Measurements from ENCODE around the gene TRPC4AP.

The TRPC4AP gene

DNA sequence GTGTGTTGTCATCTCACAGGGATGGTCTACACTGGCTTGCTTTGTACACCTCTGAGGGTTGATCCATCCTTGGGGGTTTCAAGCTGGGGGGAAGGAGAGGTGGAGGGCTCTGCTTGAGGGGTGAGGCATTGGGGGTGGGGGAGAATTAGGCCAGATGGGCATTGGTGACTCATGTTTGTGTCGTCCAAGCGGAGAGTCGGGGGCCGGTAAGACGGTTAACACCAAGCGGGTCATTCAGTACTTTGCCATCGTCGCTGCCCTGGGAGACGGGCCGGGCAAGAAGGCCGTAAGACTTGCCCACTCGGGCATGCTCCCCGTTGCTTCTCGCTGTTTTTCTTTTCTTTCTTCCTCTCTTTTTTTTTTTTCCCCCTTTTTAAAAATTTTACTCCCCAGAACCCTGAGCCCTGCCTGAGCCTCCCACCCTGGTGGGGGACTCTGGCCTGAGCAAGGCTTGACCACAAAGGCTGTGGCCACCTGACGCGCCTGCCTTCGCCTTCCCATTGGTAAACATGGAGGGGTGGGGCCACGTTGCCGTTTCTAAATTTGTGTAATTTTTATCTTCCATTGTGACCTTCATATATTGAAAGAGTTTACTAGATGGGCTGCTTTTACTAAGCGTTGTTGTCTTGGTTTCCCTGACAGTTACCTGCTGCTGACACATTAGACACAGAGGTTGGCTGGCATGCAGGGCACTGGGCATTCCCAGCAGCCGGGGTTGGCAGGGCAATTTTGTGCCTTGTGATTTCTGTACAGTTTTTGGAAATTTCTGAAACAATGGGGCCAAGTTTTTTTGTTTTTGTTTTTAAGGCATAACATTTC is 110.1 kb downstream of the TRPC4AP start:
- Mint-ChIP-seq H3K27me3 (peaks cover 47% of the 10 kb centered on the region), H3K4me3 (no peak overlapping the region), H3K36me3 (no peaks in the 10 kb centered on the region), H3K4me1 (peaks cover 2% of the 10 kb centered on the region), H3K9me3 (no peaks in the 10 kb centered on the region), H3K27ac (no peak overlapping the region)
- no peak for DNase-seq
- CTCF ChIA-PET = interaction anchor here (1.8 kb wide), 1 partner anchor 108 kb away, joined by 4 read pairs; no protein-coding TSS in a partner anchor

DNA sequence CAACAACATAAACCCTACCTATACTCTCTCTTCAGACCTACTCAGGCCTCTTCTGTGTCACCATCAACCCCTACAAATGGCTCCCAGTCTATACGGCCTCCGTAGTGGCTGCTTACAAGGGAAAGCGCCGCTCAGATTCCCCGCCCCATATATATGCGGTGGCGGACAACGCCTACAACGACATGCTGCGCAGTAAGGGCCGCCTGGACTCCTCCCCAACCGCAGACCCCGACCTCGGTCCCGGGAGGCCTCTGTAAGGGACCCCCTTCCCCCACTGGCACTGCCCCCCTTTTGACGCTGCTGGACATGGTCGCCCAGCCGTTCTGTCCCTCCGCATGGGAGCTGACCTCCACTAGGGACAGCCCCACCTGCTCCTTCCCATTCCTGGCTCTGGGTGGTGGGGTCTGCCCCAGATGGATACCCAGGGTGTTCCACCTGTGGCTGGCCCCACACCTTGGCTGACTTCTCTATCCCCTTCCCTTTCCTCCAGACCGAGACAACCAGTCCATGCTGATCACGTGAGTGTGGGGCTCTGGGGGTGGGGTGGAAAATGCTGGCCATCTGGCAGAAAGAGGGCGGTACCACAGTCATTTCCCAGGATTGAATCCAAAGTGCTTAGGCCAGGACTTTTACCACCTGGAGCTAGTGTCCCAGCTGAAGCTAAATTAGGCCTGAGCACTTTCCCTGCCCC is 111.9 kb downstream of the TRPC4AP start:
- CTCF ChIA-PET = no interaction called here
- no peak overlapping the region for H3K4me3 Mint-ChIP-seq
- DNase-seq = no peak
- no peaks in the 10 kb centered on the region for H3K9me3 Mint-ChIP-seq
- H3K4me1 Mint-ChIP-seq = peaks cover 2% of the 10 kb centered on the region
- no peak overlapping the region for H3K27ac Mint-ChIP-seq
- H3K36me3 Mint-ChIP-seq = no peaks in the 10 kb centered on the region
- peaks cover 47% of the 10 kb centered on the region for H3K27me3 Mint-ChIP-seq

DNA sequence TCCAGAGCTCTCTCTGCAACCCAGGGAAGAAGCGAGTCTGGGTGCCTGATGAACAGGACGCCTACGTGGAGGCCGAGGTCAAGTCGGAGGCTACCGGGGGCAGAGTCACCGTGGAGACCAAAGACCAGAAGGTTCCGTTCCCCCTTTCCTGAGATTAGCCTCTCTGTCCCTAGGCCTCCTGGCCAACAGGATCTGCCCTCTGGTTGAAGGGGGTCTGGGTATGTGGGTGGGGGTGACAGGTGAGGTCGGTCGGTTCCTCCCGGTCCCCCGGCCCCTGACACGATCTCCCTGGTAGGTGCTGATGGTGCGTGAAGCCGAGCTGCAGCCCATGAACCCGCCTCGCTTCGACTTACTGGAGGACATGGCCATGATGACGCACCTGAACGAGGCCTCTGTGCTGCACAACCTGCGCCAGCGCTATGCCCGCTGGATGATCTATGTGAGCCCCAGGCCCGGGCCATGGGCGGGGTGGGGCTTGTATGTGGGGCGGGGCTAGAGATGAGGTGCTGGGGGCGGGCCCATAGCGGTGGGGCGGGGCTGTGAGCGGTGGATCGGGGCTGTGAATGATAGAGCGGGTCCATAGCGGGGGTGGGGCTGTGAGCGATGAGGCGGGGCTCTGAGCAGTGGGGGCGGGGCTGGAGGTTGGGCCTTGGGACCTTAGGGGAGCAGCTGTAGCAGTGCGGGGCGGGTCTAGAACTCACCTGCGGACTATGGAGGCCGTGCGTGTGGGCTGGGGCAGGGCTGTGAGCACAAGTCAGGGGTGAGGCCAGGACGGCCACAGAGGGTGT is 113.0 kb downstream of the TRPC4AP start:
- H3K4me3 Mint-ChIP-seq = no peak overlapping the region
- no peak overlapping the region for H3K27ac Mint-ChIP-seq
- H3K27me3 Mint-ChIP-seq = peaks cover 39% of the 10 kb centered on the region
- DNase-seq = no peak
- CTCF ChIA-PET = no interaction called here
- no peaks in the 10 kb centered on the region for H3K4me1 Mint-ChIP-seq
- H3K9me3 Mint-ChIP-seq = no peaks in the 10 kb centered on the region
- H3K36me3 Mint-ChIP-seq = no peaks in the 10 kb centered on the region

GRCh38 chr20:34978092-34978744 is 114.4 kb downstream of the TRPC4AP start:
- DNase-seq = no peak
- CTCF ChIA-PET = interaction anchor here (0.7 kb wide), 1 partner anchor 104 kb away, joined by 3 read pairs; no protein-coding TSS in a partner anchor

DNA sequence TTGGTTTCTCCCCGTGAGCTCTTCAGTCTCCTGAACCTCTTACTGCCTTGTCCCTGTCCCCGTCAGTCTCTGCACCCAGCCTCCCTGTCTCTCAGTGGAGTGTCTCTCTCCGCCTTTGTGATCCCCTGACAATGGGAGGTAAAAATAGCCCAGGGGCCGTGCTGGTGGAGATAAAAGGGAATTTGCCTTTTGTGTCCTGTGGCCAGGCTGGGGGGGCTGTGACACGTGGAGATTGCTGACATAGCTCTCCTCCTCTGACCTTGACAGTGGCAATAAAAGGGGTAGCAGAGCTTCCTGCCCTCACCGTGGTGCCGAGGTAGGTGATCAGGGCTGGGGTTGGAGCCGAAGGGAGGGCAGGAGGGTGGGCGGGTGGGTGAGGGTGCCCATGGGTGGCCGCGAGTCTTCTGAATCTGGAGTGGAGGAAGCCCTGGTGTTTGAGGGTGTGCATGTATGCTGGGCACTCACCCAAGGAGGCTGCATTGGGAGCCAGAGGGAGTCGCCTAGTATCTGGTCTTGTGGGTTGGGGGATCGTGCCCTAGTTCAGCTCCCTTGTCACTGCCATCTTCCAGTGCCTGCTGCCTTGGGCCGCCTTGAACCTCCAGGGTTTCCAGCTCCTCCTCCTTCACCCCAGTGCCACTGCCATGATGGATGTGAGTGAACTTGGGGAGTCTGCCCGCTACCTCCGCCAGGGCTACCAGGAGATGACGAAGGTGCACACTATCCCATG is 115.1 kb downstream of the TRPC4AP start:
- no peak overlapping the region for H3K27ac Mint-ChIP-seq
- CTCF ChIA-PET = interaction anchor here (0.6 to 0.7 kb wide), 2 partner anchors 103 to 185 kb away, joined by 3 read pairs; no protein-coding TSS in a partner anchor
- H3K36me3 Mint-ChIP-seq = no peaks in the 10 kb centered on the region
- H3K4me3 Mint-ChIP-seq = no peak overlapping the region
- DNase-seq = no peak
- H3K4me1 Mint-ChIP-seq = no peaks in the 10 kb centered on the region
- H3K27me3 Mint-ChIP-seq = peaks cover 28% of the 10 kb centered on the region
- H3K9me3 Mint-ChIP-seq = no peaks in the 10 kb centered on the region

More at GRCh38 chr20:34978092-34978744, 114.4 kb downstream of the TRPC4AP start:
- H3K27ac Mint-ChIP-seq = no peak overlapping the region
- no peaks in the 10 kb centered on the region for H3K4me1 Mint-ChIP-seq
- H3K4me3 Mint-ChIP-seq = no peak overlapping the region
- no peaks in the 10 kb centered on the region for H3K9me3 Mint-ChIP-seq
- H3K27me3 Mint-ChIP-seq = peaks cover 31% of the 10 kb centered on the region
- H3K36me3 Mint-ChIP-seq = no peaks in the 10 kb centered on the region

DNA sequence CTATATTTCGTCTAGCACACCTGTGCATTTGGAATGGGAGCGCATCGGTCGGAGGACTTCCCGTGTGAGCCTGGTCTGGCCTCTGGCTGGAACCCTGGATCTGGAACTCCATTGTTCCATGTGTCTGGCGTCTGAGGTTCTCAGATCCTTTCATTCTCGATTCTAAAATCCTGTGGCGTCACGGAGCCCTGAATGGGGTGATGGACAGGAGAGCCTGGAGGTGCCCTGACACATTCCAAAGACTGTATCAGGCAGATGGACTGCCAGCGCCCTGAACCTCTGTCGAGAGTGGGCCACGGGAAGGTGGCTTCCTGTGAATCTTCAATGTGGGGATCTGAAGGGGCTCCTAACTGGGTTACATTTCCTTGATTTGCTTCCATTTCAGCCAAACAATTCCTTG is 116.3 kb downstream of the TRPC4AP start:
- Mint-ChIP-seq H3K27me3 (peaks cover 29% of the 10 kb centered on the region), H3K4me3 (no peak overlapping the region), H3K4me1 (no peaks in the 10 kb centered on the region), H3K27ac (no peak overlapping the region), H3K36me3 (no peaks in the 10 kb centered on the region), H3K9me3 (no peaks in the 10 kb centered on the region)
- DNase-seq = no peak
- CTCF ChIA-PET = no interaction called here

DNA sequence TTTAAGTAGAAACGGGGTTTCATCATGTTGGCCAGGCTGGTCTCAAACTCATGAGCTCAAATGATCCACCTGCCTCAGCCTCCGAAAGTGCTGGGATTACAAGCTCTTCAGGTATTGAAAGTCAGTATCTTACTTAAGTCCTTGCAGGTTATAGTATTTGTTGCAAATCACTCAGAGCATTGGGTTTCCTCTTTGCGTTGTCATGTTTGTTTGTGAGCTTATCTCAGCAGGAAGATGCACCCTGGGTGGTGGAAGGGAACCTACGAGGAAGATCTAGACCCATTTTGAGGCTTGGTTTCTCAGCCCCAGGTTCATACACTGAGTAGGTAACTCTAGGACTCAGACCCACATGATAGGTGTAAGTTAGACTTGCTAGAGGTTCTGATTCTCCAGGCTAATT is 118.4 kb downstream of the TRPC4AP start:
- CTCF ChIA-PET = interaction anchor here (1.8 kb wide), 1 partner anchor 100 kb away, joined by 5 read pairs; no protein-coding TSS in a partner anchor

GRCh38 chr20:34971561-34972235 is 120.9 kb downstream of the TRPC4AP start:
- no peak for DNase-seq
- no peak overlapping the region for H3K4me3 Mint-ChIP-seq
- no peak overlapping the region for H3K27ac Mint-ChIP-seq
- H3K4me1 Mint-ChIP-seq = no peaks in the 10 kb centered on the region
- H3K27me3 Mint-ChIP-seq = peaks cover 24% of the 10 kb centered on the region
- no peaks in the 10 kb centered on the region for H3K9me3 Mint-ChIP-seq
- CTCF ChIA-PET = interaction anchor here (0.7 to 1.4 kb wide), 3 partner anchors 97 to 473 kb away, joined by 3 to 6 read pairs (median 3); no protein-coding TSS in a partner anchor
- H3K36me3 Mint-ChIP-seq = no peaks in the 10 kb centered on the region

More for the DNA sequence above, 118.4 kb downstream of the TRPC4AP start:
- H3K9me3 Mint-ChIP-seq = no peaks in the 10 kb centered on the region
- H3K4me3 Mint-ChIP-seq = no peak overlapping the region
- no peak for DNase-seq
- no peaks in the 10 kb centered on the region for H3K4me1 Mint-ChIP-seq
- H3K27me3 Mint-ChIP-seq = peaks cover 29% of the 10 kb centered on the region
- no peaks in the 10 kb centered on the region for H3K36me3 Mint-ChIP-seq
- H3K27ac Mint-ChIP-seq = no peak overlapping the region

GRCh38 chr20:34970846-34971560 is 121.6 kb downstream of the TRPC4AP start:
- Mint-ChIP-seq H3K4me1 (no peaks in the 10 kb centered on the region), H3K27me3 (peaks cover 17% of the 10 kb centered on the region), H3K9me3 (no peaks in the 10 kb centered on the region), H3K36me3 (no peaks in the 10 kb centered on the region), H3K4me3 (no peak overlapping the region), H3K27ac (no peak overlapping the region)
- no peak for DNase-seq
- CTCF ChIA-PET = interaction anchor here (0.7 to 0.8 kb wide), 2 partner anchors 97 to 474 kb away, joined by 3 read pairs; no protein-coding TSS in a partner anchor

DNA sequence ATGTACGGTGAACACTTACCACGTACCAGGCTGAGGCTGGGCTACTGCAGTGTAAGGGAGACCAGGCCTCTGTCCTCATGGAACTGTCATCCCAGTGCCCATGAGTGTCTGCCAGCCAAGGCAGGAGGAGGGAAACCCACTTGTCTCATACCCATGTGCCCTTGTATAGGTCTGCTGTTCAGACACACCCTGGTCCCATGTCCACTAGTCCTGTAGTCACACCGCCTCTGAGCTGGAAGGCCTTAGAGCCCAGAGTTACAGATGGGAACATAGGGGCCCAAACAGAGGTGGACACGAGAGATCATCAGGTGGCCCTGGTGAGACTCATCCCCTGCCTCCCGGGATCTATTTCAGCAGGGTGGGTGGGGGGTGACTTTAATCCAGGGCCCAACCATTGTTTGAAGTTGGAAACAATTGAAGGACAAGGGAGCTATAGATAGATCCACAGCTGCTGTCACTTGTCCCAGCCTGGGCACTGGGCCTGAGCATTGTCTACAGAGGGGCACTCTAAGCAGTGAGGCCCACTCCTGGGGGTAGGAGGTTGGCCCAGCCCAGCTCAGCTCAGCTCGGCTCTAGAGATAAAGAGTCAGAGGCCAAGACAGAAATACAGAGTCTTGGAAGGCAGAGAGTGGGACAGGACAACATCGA is 122.3 kb downstream of the TRPC4AP start:
- Mint-ChIP-seq H3K27ac (no peak overlapping the region), H3K9me3 (no peaks in the 10 kb centered on the region), H3K36me3 (no peaks in the 10 kb centered on the region), H3K27me3 (peaks cover 15% of the 10 kb centered on the region), H3K4me1 (no peaks in the 10 kb centered on the region), H3K4me3 (no peak overlapping the region)
- CTCF ChIA-PET = no interaction called here
- no peak for DNase-seq

DNA sequence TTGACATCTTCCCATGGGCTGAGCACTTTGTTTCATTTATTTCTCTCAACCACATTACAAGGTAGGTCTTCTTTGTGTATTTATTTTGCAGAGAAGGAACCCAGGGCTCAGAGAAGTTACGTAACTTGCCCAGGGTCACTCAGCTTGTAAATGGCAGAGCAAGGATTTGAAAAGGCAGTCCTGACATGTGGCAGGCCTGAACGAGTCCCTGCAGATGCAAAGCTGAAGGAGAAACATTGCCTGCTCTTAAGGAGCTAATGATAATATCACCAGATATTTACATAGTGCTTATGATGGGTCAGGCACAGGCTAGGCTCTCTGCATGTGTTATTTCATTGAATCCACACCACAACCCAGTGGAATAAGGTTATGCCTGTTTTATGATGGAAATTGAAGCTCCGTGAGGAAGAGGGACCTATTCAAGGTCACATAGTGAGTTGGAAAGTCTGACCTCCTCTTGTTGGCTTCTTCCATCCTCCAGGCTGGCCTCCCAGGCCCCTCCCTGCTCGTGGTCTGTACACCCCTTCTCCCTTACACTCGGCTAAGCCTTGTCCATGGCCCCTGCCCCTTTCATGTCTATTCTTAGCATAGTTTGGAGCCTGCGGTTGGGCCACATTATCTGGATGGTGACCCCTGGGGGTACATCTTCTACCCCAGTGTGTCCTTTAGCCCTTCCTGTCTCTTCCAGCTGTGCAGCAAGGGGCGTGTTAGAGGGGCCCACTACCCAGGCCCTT is 124.4 kb downstream of the TRPC4AP start:
- CTCF ChIA-PET = interaction anchor here (1.3 kb wide), 1 partner anchor 94 kb away, joined by 3 read pairs; no protein-coding TSS in a partner anchor
- H3K27ac Mint-ChIP-seq = no peak overlapping the region

More for the DNA sequence above, 124.4 kb downstream of the TRPC4AP start:
- no peaks in the 10 kb centered on the region for H3K9me3 Mint-ChIP-seq
- H3K4me3 Mint-ChIP-seq = no peak overlapping the region
- H3K36me3 Mint-ChIP-seq = no peaks in the 10 kb centered on the region
- no peaks in the 10 kb centered on the region for H3K4me1 Mint-ChIP-seq
- DNase-seq = no peak
- H3K27me3 Mint-ChIP-seq = peaks cover 15% of the 10 kb centered on the region
